Immature natural killer cell (primary cell): ENCODE data around the gene KIF26B. TPM values are rescaled to one million over a fixed set of nuclear protein-coding genes. Genes with fewer than 3 reads are reported as not detected.

ENCODE experiments used
- DNase-seq, 3 donors: peaks; one replicate each; pipeline ENCODE4 v3.0.0; 2022; ENCODE audit warnings: mixed read lengths in 1 of 3
- H3K27ac Mint-ChIP-seq, 6 donors: one replicate each; pipeline ENCODE4 v1.8.0; 2020; ENCODE audit warnings: mixed read lengths in 6 of 6, mild to moderate bottlenecking in 5 of 6, inconsistent platforms in 4 of 6, moderate library complexity in 3 of 6
- H3K27me3 Mint-ChIP-seq, 3 donors: one replicate each; pipeline ENCODE4 v1.8.0; 2020 to 2021; ENCODE audit warnings: low read depth in 3 of 3, mild to moderate bottlenecking in 3 of 3, mixed read lengths in 3 of 3, moderate library complexity in 3 of 3, inconsistent platforms in 1 of 3
- H3K36me3 Mint-ChIP-seq, 3 donors: one replicate each; pipeline ENCODE4 v1.8.0; 2020; ENCODE audit warnings: mixed read lengths in 3 of 3, inconsistent platforms in 2 of 3, mild to moderate bottlenecking in 2 of 3
- H3K4me1 Mint-ChIP-seq, 2 donors: one replicate each; pipeline ENCODE4 v1.8.0; 2020; ENCODE audit warnings: inconsistent platforms in 2 of 2, mild to moderate bottlenecking in 2 of 2, mixed read lengths in 2 of 2, moderate library complexity in 1 of 2
- H3K4me3 Mint-ChIP-seq, 5 donors: one replicate each; pipeline ENCODE4 v1.8.0; 2020; ENCODE audit warnings: mild to moderate bottlenecking in 5 of 5, mixed read lengths in 5 of 5, inconsistent platforms in 3 of 5, moderate library complexity in 3 of 5
- H3K9me3 Mint-ChIP-seq, 6 donors: one replicate each; pipeline ENCODE4 v1.8.0; 2020; ENCODE audit warnings: mild to moderate bottlenecking in 6 of 6, mixed read lengths in 6 of 6, inconsistent platforms in 4 of 6, moderate library complexity in 3 of 6
- polyA plus RNA-seq, 3 donors: library from polyadenylated mRNA; unstranded; fragments of 300-500 nt; fragmentation: Illumina TruSeq; gene quantifications; one replicate each; pipeline ENCODE4 v1.2.3, GENCODE V29; 2021

KIF26B gene
- polyA plus RNA-seq, 3 donors from 2014 or later: 0.07 to 0.39 TPM; not detected in 1

DNA sequence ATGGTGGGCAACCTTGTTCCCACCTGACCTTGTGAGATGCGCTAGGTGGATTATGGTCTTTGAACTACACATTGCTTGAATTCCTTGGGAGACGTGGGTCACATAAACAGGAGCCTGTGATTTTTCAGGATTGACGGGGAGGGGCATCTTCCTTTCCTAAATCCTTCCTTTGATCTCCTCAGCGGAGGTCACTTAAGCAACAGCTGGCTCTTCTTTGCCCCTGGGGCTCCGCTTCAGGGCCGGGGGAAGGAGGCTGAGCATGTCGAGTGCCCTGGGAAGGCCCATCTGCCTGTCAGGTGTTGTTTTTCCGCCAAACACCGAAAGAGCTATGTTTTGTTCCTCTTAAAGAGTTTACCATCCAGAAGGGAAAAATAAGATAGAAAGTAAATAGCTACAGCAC, 40.6 kb downstream of the KIF26B start:
- Mint-ChIP-seq H3K27me3 (peaks cover 2 to 4% (median 4%) of the 10 kb centered on the region in 3 donors), H3K4me3 (no peak overlapping the region), H3K4me1 (peaks cover 13 to 29% of the 10 kb centered on the region in 2 donors), H3K36me3 (no peaks in the 10 kb centered on the region), H3K27ac (no peak overlapping the region), H3K9me3 (no peaks in the 10 kb centered on the region)
- DNase-seq: no peak

- H3K27me3 Mint-ChIP-seq: peaks cover 2 to 7% (median 4%) of the 10 kb centered on the region in 3 donors
- H3K27ac Mint-ChIP-seq: no peak overlapping the region
- DNase-seq: no peak
- no peak overlapping the region for H3K4me3 Mint-ChIP-seq
- no peaks in the 10 kb centered on the region for H3K36me3 Mint-ChIP-seq
- peaks cover 13 to 29% of the 10 kb centered on the region in 2 donors for H3K4me1 Mint-ChIP-seq
- no peaks in the 10 kb centered on the region for H3K9me3 Mint-ChIP-seq
These were observed 42.3 kb downstream of the KIF26B start for GRCh38 chr1:245197121-245197520.

DNA sequence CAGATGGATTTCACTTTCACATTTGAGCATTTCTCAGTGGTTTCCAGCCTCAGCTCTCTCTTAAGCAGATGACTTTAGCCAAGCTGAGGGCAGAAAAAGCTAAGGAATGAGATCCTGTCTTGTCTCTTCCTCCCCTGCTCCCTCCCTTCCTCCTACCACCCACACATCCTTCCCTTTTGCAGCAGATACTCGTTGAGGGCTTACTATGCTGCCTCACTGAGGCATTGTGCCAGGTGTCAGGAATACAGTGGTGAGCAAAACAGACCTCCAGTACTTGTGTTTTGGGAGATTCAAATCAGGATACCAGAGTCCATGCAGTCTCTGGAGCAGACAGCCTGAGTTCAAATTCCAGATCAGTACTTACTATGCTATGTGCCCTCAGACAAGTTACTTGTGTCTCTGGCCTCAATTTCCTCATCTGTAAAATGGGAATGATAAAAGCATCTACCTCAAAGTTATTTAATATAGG, 43.2 kb downstream of the KIF26B start:
- Mint-ChIP-seq H3K4me1 (peaks cover 13 to 29% of the 10 kb centered on the region in 2 donors), H3K27ac (no peak overlapping the region), H3K36me3 (no peaks in the 10 kb centered on the region), H3K9me3 (no peaks in the 10 kb centered on the region), H3K27me3 (peaks cover 2 to 7% (median 4%) of the 10 kb centered on the region in 3 donors), H3K4me3 (peak overlapping the region in 3 of 5 donors; percentile 7 to 68 (median 33))
- no peak for DNase-seq

GRCh38 chr1:245198748-245199516, 44.1 kb downstream of the KIF26B start:
- Mint-ChIP-seq H3K4me1 (peaks cover 13 to 29% of the 10 kb centered on the region in 2 donors), H3K36me3 (no peaks in the 10 kb centered on the region), H3K4me3 (peak overlapping the region in 4 of 5 donors; percentile 53 to 70 (median 68)), H3K27me3 (peaks cover 2 to 7% (median 4%) of the 10 kb centered on the region in 3 donors), H3K27ac (no peak overlapping the region), H3K9me3 (peaks cover 0 to under 1% (median 0%) of the 10 kb centered on the region in 6 donors)
- DNase-seq: no peak

- no peaks in the 10 kb centered on the region for H3K36me3 Mint-ChIP-seq
- no peak overlapping the region for H3K4me3 Mint-ChIP-seq
- peaks cover 2 to 7% (median 4%) of the 10 kb centered on the region in 3 donors for H3K27me3 Mint-ChIP-seq
- peaks cover 13 to 29% of the 10 kb centered on the region in 2 donors for H3K4me1 Mint-ChIP-seq
- no peak overlapping the region for H3K27ac Mint-ChIP-seq
- DNase-seq: no peak
- peaks cover 0 to 2% (median 0%) of the 10 kb centered on the region in 6 donors for H3K9me3 Mint-ChIP-seq
These were observed 45.4 kb downstream of the KIF26B start for GRCh38 chr1:245200146-245200545.

DNA sequence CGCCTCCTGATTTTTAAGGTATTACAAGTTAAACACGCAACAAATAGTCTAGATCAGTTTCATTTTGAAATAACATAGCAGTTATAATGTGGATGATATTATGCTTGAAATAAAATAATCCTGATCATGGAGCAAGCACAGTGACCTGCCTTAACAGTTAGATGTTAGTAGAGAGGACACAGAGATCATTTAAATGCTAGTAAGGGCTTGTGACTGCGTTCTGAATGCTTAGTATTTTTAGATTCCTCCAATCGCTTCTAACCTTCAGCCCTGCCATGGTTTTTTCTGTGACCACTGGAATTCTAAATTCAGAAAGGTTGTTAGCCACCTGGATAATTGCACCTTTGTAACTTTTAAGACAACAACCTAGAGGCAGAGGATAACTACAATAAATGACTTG, 46.4 kb downstream of the KIF26B start:
- Mint-ChIP-seq H3K36me3 (peaks cover 0 to under 1% (median under 1%) of the 10 kb centered on the region in 3 donors), H3K4me3 (no peak overlapping the region), H3K27me3 (peaks cover 2 to 4% (median 3%) of the 10 kb centered on the region in 3 donors), H3K9me3 (peaks cover 0 to 2% (median 1%) of the 10 kb centered on the region in 6 donors), H3K27ac (no peak overlapping the region), H3K4me1 (peaks cover 13 to 29% of the 10 kb centered on the region in 2 donors)
- DNase-seq: no peak

DNA sequence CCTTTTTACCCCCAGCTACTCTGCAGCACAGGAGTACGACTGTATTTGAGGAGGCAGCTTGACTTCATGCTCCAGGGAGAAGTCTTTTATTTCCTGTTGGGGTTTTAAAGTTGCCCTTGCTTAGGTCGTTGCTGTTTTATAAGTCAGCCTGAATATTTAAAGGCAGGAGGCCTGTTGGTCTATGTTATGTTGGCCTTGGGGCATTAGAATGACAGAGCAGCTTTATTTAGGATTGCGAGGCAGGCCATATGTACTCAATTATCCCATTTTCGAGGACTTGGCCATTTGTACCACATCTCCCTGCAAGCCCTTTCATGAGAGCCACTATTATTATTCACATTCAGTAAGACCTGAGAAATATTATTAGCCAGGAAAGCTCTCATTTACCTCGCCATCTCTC, 47.0 kb downstream of the KIF26B start:
- no peak overlapping the region for H3K27ac Mint-ChIP-seq
- H3K36me3 Mint-ChIP-seq: peaks cover 0 to 6% (median 4%) of the 10 kb centered on the region in 3 donors
- H3K4me1 Mint-ChIP-seq: peaks cover 13 to 29% of the 10 kb centered on the region in 2 donors
- DNase-seq: no peak
- no peak overlapping the region for H3K4me3 Mint-ChIP-seq
- H3K27me3 Mint-ChIP-seq: peaks cover 2 to 8% (median 3%) of the 10 kb centered on the region in 3 donors
- peaks cover 4 to 8% (median 7%) of the 10 kb centered on the region in 6 donors for H3K9me3 Mint-ChIP-seq

- no peak for DNase-seq
- H3K27me3 Mint-ChIP-seq: peaks cover 0 to 6% (median 3%) of the 10 kb centered on the region in 3 donors
- no peak overlapping the region for H3K27ac Mint-ChIP-seq
- H3K4me3 Mint-ChIP-seq: no peak overlapping the region
- H3K4me1 Mint-ChIP-seq: no peaks in the 10 kb centered on the region
- H3K9me3 Mint-ChIP-seq: peaks cover 8 to 14% (median 13%) of the 10 kb centered on the region in 6 donors
- peaks cover 0 to 9% (median 4%) of the 10 kb centered on the region in 3 donors for H3K36me3 Mint-ChIP-seq
These were observed 50.6 kb downstream of the KIF26B start for GRCh38 chr1:245205396-245205795.

DNA sequence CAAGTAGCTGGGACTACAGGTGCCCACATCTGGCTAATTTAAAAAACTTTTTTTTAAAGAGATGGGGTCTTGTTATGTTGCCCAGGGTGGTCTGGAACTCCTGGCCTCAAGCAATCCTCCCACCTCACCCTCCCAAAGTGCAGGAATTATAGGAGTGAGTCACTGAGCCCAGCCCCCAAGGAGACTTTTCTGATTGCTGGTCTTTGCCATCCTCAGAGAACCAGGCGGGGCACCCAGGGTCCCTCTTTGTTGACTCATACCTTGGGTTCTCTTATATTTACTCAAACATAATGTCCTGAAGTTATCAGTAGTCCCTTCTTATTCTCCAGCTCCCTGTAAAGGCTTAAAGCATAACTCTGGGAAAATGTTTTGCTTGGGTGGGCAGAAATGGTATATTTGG, 51.1 kb downstream of the KIF26B start:
- H3K4me1 Mint-ChIP-seq: no peaks in the 10 kb centered on the region
- H3K27me3 Mint-ChIP-seq: peaks cover 0 to 6% (median 0%) of the 10 kb centered on the region in 3 donors
- no peak for DNase-seq
- H3K27ac Mint-ChIP-seq: no peak overlapping the region
- H3K36me3 Mint-ChIP-seq: peaks cover 0 to 9% (median 4%) of the 10 kb centered on the region in 3 donors
- H3K9me3 Mint-ChIP-seq: peaks cover 8 to 14% (median 13%) of the 10 kb centered on the region in 6 donors
- H3K4me3 Mint-ChIP-seq: no peak overlapping the region

DNA sequence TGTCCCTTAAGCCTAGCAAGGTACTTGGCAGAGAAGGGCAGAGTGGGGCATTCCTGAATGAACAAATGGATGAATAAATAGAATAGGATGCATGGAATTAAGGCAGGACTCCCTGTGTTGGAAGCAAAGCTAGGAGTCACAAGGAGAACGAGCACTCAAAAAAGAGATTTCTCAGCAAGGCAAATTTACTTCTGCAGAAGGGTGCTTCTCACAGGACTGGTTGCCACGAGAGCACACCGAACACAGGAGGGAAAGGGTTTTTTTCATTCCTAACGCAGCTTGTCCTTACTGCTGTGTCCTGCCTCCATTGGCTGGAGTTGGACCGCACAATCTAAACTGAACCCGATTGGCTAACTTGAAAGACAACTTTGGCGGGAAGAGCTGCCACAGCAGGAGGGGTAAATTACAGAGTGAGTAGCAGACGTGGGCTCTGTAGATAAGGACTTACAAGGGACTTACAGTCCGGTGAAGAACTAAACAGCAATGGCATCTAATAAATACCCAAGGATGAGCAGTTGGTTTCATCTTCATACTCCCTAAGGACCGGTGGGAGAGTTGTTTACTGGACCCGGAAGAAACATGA, 52.4 kb downstream of the KIF26B start:
- Mint-ChIP-seq H3K27me3 (peaks cover 0 to 6% (median 0%) of the 10 kb centered on the region in 3 donors), H3K27ac (no peak overlapping the region), H3K9me3 (peaks cover 8 to 14% (median 13%) of the 10 kb centered on the region in 6 donors), H3K4me3 (no peak overlapping the region), H3K4me1 (no peaks in the 10 kb centered on the region), H3K36me3 (peaks cover 0 to 9% (median 4%) of the 10 kb centered on the region in 3 donors)
- no peak for DNase-seq

- Mint-ChIP-seq H3K27ac (no peak overlapping the region), H3K9me3 (peaks cover 8 to 14% (median 13%) of the 10 kb centered on the region in 6 donors), H3K36me3 (peaks cover 0 to 9% (median 4%) of the 10 kb centered on the region in 3 donors)
These were observed 53.0 kb downstream of the KIF26B start for GRCh38 chr1:245207801-245208200.

GRCh38 chr1:245209658-245210435, 55.1 kb downstream of the KIF26B start:
- H3K4me1 Mint-ChIP-seq: no peaks in the 10 kb centered on the region
- peaks cover 6 to 14% (median 13%) of the 10 kb centered on the region in 6 donors for H3K9me3 Mint-ChIP-seq
- H3K4me3 Mint-ChIP-seq: no peak overlapping the region
- peaks cover 0 to 6% (median 2%) of the 10 kb centered on the region in 3 donors for H3K27me3 Mint-ChIP-seq
- no peak for DNase-seq
- H3K27ac Mint-ChIP-seq: no peak overlapping the region
- H3K36me3 Mint-ChIP-seq: peaks cover 0 to 9% (median 4%) of the 10 kb centered on the region in 3 donors

More at GRCh38 chr1:245207801-245208200, 53.0 kb downstream of the KIF26B start:
- H3K4me1 Mint-ChIP-seq: no peaks in the 10 kb centered on the region
- DNase-seq: no peak
- no peak overlapping the region for H3K4me3 Mint-ChIP-seq
- peaks cover 0 to 6% (median 0%) of the 10 kb centered on the region in 3 donors for H3K27me3 Mint-ChIP-seq

DNA sequence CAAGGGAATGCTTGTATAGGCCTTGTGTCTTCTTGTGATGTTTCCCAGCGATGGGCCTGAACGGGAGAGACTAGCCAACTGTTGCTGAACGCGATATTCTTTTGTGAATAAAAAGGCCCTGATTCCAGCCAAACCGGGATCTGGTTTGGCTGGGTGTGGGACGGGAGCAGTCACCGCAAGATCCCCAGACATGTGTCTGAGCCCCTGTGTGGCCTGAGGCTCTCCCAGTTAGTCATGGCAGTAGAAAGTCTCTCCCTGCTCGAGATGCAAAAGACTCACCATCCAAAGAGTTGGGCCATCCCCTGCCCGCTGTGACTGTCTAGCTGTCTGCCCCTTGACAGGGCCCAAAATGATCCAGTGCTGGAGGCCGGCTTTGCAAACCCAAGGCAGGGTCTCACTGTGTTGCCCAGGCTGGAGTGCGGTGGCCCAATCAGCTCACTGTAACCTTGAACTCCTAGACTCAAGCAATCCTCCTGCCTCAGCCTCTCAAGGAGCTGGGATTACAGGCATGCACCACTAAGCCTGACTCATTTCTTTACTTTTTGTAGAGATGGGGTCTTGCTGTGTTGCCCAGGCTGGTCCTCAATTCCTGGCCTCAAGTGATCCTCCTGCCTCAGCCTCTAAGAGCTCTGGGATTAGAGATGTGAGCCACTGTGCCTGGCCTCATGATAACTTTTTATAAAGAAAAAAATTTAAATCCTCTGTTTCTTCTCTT, 56.4 kb downstream of the KIF26B start:
- no peak overlapping the region for H3K27ac Mint-ChIP-seq
- H3K4me3 Mint-ChIP-seq: no peak overlapping the region
- peaks cover 0 to 8% (median 2%) of the 10 kb centered on the region in 3 donors for H3K27me3 Mint-ChIP-seq
- H3K9me3 Mint-ChIP-seq: peaks cover 6 to 13% (median 12%) of the 10 kb centered on the region in 6 donors
- H3K4me1 Mint-ChIP-seq: no peaks in the 10 kb centered on the region
- no peak for DNase-seq
- peaks cover 0 to 8% (median 3%) of the 10 kb centered on the region in 3 donors for H3K36me3 Mint-ChIP-seq
